HepG2 (cell line): Measurements from ENCODE around the gene CABLES2. TPM values are rescaled to one million over a fixed set of nuclear protein-coding genes. Genes with fewer than 3 reads are reported as not detected.

Experiments used
- BHLHE40 ChIP-seq: IDR thresholded peaks from 2 replicates; pipeline ENCODE4 v1.6.1; 2011; ENCODE audit warnings: low read length, improper control_type of control experiment
- FOSL1 ChIP-seq: sonication (generic); formaldehyde crosslinking; IDR thresholded peaks from 2 replicates; pipeline ENCODE4 v1.9.0; 2021; ENCODE audit warnings: missing genetic modification reagents, borderline replicate concordance
- IRX3 ChIP-seq: sonication (generic); formaldehyde crosslinking; IDR thresholded peaks from 2 replicates; pipeline ENCODE4 v1.8.1; 2023; ENCODE audit warnings: mild to moderate bottlenecking, low read depth, missing genetic modification reagents, borderline replicate concordance
- JARID2 ChIP-seq: sonication (generic); formaldehyde crosslinking; IDR thresholded peaks from 2 replicates; pipeline ENCODE4 v1.8.1; 2023; ENCODE audit warnings: missing genetic modification reagents, inconsistent platforms; ENCODE audit not compliant: insufficient replicate concordance
- MLXIP ChIP-seq: sonication (generic); formaldehyde crosslinking; IDR thresholded peaks from 2 replicates; pipeline ENCODE4 v1.9.0; 2021; ENCODE audit warnings: missing genetic modification reagents, borderline replicate concordance
- MXI1 ChIP-seq: IDR thresholded peaks from 3 replicates; pipeline ENCODE4 v1.6.1; 2012; ENCODE audit warnings: low read depth, low read length, inconsistent platforms, borderline replicate concordance
- NCOA1 ChIP-seq: sonication (generic); formaldehyde crosslinking; IDR thresholded peaks from 2 replicates; pipeline ENCODE4 v1.9.0; 2021; ENCODE audit warnings: missing genetic modification reagents
- NR2F6 ChIP-seq, 2 experiments: IDR thresholded peaks; 2 replicates each; pipeline ENCODE4 v1.6.1; 2016; ENCODE audit warnings: antibody characterized with exemption in 1 of 2, mild to moderate bottlenecking in 1 of 2
- SAP130 ChIP-seq: IDR thresholded peaks from 2 replicates; pipeline ENCODE4 v1.6.1; 2016; ENCODE audit warnings: low read depth
- TBX2 ChIP-seq: sonication (generic); formaldehyde crosslinking; IDR thresholded peaks from 2 replicates; pipeline ENCODE4 v1.5.0; 2020; ENCODE audit warnings: missing genetic modification reagents, mild to moderate bottlenecking, borderline replicate concordance
- TMF1 ChIP-seq: sonication (generic); formaldehyde crosslinking; IDR thresholded peaks from 2 replicates; pipeline ENCODE4 v1.8.1; 2022; ENCODE audit warnings: low read depth, missing genetic modification reagents
- WIZ ChIP-seq: sonication (generic); formaldehyde crosslinking; IDR thresholded peaks from 2 replicates; pipeline ENCODE4 v1.5.1; 2020; ENCODE audit warnings: mild to moderate bottlenecking, missing genetic modification reagents
- ZEB1 ChIP-seq: IDR thresholded peaks from 2 replicates; pipeline ENCODE4 v1.6.1; 2012; ENCODE audit warnings: mild to moderate bottlenecking, low read depth, inconsistent platforms; ENCODE audit not compliant: insufficient replicate concordance
- ZNF230 ChIP-seq: sonication (generic); formaldehyde crosslinking; IDR thresholded peaks from 2 replicates; pipeline ENCODE4 v1.4.0; 2020; ENCODE audit warnings: mild to moderate bottlenecking, missing genetic modification reagents
- ZNF263 ChIP-seq: sonication (generic); formaldehyde crosslinking; IDR thresholded peaks from 2 replicates; pipeline ENCODE4 v1.4.0; 2020; ENCODE audit warnings: missing genetic modification reagents
- ZNF354B ChIP-seq: sonication (generic); formaldehyde crosslinking; IDR thresholded peaks from 2 replicates; pipeline ENCODE4 v1.8.0; 2022; ENCODE audit warnings: mild to moderate bottlenecking, missing genetic modification reagents
- ZNF547 ChIP-seq: sonication (generic); formaldehyde crosslinking; IDR thresholded peaks from 2 replicates; pipeline ENCODE4 v1.5.1; 2020; ENCODE audit warnings: mild to moderate bottlenecking, missing genetic modification reagents
- ZNF562 ChIP-seq: sonication (generic); formaldehyde crosslinking; IDR thresholded peaks from 2 replicates; pipeline ENCODE4 v1.8.0; 2022; ENCODE audit warnings: missing genetic modification reagents, borderline replicate concordance
- ZNF615 ChIP-seq: sonication (generic); formaldehyde crosslinking; IDR thresholded peaks from 2 replicates; pipeline ENCODE4 v1.5.0; 2020; ENCODE audit warnings: mild to moderate bottlenecking, missing genetic modification reagents, borderline replicate concordance
- ZNF713 ChIP-seq: sonication (generic); formaldehyde crosslinking; IDR thresholded peaks from 2 replicates; pipeline ENCODE4 v1.4.0; 2020; ENCODE audit warnings: mild to moderate bottlenecking, missing genetic modification reagents
- ZNF770 ChIP-seq: sonication (generic); formaldehyde crosslinking; IDR thresholded peaks from 2 replicates; pipeline ENCODE4 v1.5.0; 2020; ENCODE audit warnings: mild to moderate bottlenecking, missing genetic modification reagents
- ZNF790 ChIP-seq: sonication (generic); formaldehyde crosslinking; IDR thresholded peaks from 2 replicates; pipeline ENCODE4 v1.8.0; 2022; ENCODE audit warnings: missing genetic modification reagents, mild to moderate bottlenecking, borderline replicate concordance
- ZNF878 ChIP-seq: sonication (generic); formaldehyde crosslinking; IDR thresholded peaks from 2 replicates; pipeline ENCODE4 v1.8.1; 2023; ENCODE audit warnings: mild to moderate bottlenecking, missing genetic modification reagents, moderate library complexity
- polyA plus RNA-seq, 8 experiments: library from polyadenylated mRNA; depleted of rRNA in 3 of 8; stranded (reverse) in 7 of 8; unstranded in 1 of 8; fragments of >200 nt; fragmentation: Illumina TruSeq in 4 of 8; extraction: Trizol in 4 of 8; gene quantifications; 2 replicates each; pipeline versions ENCODE4 v1.2.1 to v1.2.3, GENCODE V29; 2011 to 2016; ENCODE audit warnings: low read depth in 4 of 8, missing spikeins in 1 of 8, mixed read lengths in 1 of 8; ENCODE audit not compliant: insufficient read depth in 1 of 8
- total RNA-seq, 5 experiments: library from RNA; depleted of rRNA; stranded (reverse); fragments of >200 nt; fragmentation: Illumina TruSeq; extraction: Trizol; gene quantifications; 2 replicates each; pipeline ENCODE4 v1.2.3, GENCODE V29; 2016; ENCODE audit warnings: low read depth in 1 of 5
- TF ChIP-seq, protein P1 (sequence below): IDR thresholded peaks from 2 replicates; pipeline ENCODE4 v1.6.1; 2016; ENCODE audit warnings: low read depth, borderline replicate concordance
- TF ChIP-seq, protein P2 (sequence below), 2 experiments: fragments of 450-650 bp in 1 of 2; sonication (generic) in 1 of 2; formaldehyde crosslinking; IDR thresholded peaks; 2 replicates each; pipeline versions ENCODE4 v1.5.0 to v1.8.0; 2020 to 2022; ENCODE audit warnings: mild to moderate bottlenecking in 1 of 2, missing genetic modification reagents in 1 of 2

Gene CABLES2
- total and polyA plus RNA-seq, 2 of the 13 experiments (the other 11 are each of a cell fraction or from before 2014, with no cell fraction given), result 5.2 to 9.7 TPM

- TF ChIP-seq MLXIP (no peak), ZNF770 (CRISPR knock-in tag) (no peak; the same call in 1 of the 2 replicates), NR2F6 (IDR thresholded peaks at IDR 0.05) (peak; percentile 28; the same call in 1 of the 2 replicates), NR2F6 (CRISPR knock-in tag; IDR thresholded peaks at IDR 0.05) (no peak), ZNF230 (CRISPR knock-in tag) (no peak), ZNF562 (CRISPR knock-in tag) (no peak), ZNF790 (CRISPR knock-in tag) (no peak; the same call in 1 of the 2 replicates), FOSL1 (CRISPR knock-in tag) (no peak), ZNF615 (CRISPR knock-in tag) (no peak), TMF1 (0 out of 2 replicates have a peak, but pooled peaks have one; percentile 51), IRX3 (CRISPR knock-in tag) (no peak; the same call in 1 of the 2 replicates), TBX2 (CRISPR knock-in tag) (0 out of 2 replicates have a peak, but pooled peaks have one; percentile 25), ZNF354B (CRISPR knock-in tag) (0 out of 2 replicates have a peak, but pooled peaks have one; percentile 12), SAP130 (CRISPR knock-in tag) (peak; percentile 79; the same call in 1 of the 2 replicates), NCOA1 (CRISPR knock-in tag) (no peak), JARID2 (CRISPR knock-in tag) (no peak), MXI1 (no peak; the same call in 2 of the 3 replicates), ZNF263 (CRISPR knock-in tag) (no peak), BHLHE40 (peak; percentile 76), ZEB1 (no peak), ZNF713 (CRISPR knock-in tag) (peak; percentile 49; the same call in 1 of the 2 replicates), WIZ (CRISPR knock-in tag) (peak; percentile 5; the same call in 1 of the 2 replicates), ZNF878 (CRISPR knock-in tag) (peak; percentile 48; the same call in 1 of the 2 replicates), ZNF547 (CRISPR knock-in tag) (no peak)
- TF ChIP-seq, protein P1, sequence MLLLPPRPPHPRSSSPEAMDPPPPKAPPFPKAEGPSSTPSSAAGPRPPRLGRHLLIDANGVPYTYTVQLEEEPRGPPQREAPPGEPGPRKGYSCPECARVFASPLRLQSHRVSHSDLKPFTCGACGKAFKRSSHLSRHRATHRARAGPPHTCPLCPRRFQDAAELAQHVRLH (CRISPR knock-in tag), result no peak; the same call in 1 of the 2 replicates
- TF ChIP-seq, protein P2, sequence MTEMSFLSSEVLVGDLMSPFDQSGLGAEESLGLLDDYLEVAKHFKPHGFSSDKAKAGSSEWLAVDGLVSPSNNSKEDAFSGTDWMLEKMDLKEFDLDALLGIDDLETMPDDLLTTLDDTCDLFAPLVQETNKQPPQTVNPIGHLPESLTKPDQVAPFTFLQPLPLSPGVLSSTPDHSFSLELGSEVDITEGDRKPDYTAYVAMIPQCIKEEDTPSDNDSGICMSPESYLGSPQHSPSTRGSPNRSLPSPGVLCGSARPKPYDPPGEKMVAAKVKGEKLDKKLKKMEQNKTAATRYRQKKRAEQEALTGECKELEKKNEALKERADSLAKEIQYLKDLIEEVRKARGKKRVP (CRISPR knock-in tag; IDR thresholded peaks at IDR 0.05), result peak in 1 of 2 experiments; percentile 38; a peak in 2 of 4 replicates
Observed at GRCh38 chr20:62368392-62368975, 38.6 kb downstream of the CABLES2 start (continued).
